ENCODE data around the gene TOGARAM1.

GRCh38 chr14:45051180-45051579, 89.2 kb downstream of the TOGARAM1 start:
- TF ChIP-seq CTCF (IDR thresholded peaks at IDR 0.05) (no peak), POLR2A (IDR thresholded peaks at IDR 0.05) (no peak)

All from lower leg skin (tissue), 3 donors.